ENCODE measurements around the gene NUP93.

- no peak for TF ChIP-seq POLR2AphosphoS5 (IDR thresholded peaks at IDR 0.05)
- TF ChIP-seq POLR2A (IDR thresholded peaks at IDR 0.05) = no peak
- TF ChIP-seq CTCF (IDR thresholded peaks at IDR 0.05) = peak in 2 of 3 donors; percentile 20 to 24
These were observed 63.6 kb downstream of the NUP93 start for GRCh38 chr16:56793492-56793891.
